ENCODE data around the gene UNC5C. TPM values are rescaled to one million over a fixed set of nuclear protein-coding genes. Genes with fewer than 3 reads are reported as not detected.
A peak's percentile ranks its signal among the peaks of the same experiment; 100 is the strongest.

Gene UNC5C
- total and polyA plus RNA-seq, 2 of the 8 experiments (the other 6 are each of a cell fraction or from before 2014, with no cell fraction given), result 0.30 to 1.3 TPM

- H3K9me3 ChIP-seq (ENCODE audit: insufficient read depth in 2 of 2, low read depth in 1 of 2, low read length in 1 of 2), result no peaks in the 10 kb centered on the region
- H2BK5ac ChIP-seq (ENCODE audit: low read depth, low read length), result no peak overlapping the region
- no peak overlapping the region for H3K14ac ChIP-seq (ENCODE audit: insufficient read length)
- no peak overlapping the region for H3K4ac ChIP-seq (replicated peaks; ENCODE audit: insufficient read length, low read depth, low read length)
- no peak overlapping the region for H3K9ac ChIP-seq (replicated peaks in 1 of 4; ENCODE audit: extremely low read depth in 1 of 4, low read depth in 3 of 4, low read length in 3 of 4)
- no peak overlapping the region for H2BK20ac ChIP-seq (ENCODE audit: low read length)
- no peaks in the 10 kb centered on the region for H3K79me1 ChIP-seq (ENCODE audit: low read depth, low read length)
- H3K27ac ChIP-seq (ENCODE audit: low read depth, low read length), result no peak overlapping the region
- H4K91ac ChIP-seq (replicated peaks; ENCODE audit: insufficient read length, low read length), result no peak overlapping the region
- no peak overlapping the region for H3K4me3 ChIP-seq (ENCODE audit: extremely low read depth in 1 of 4, insufficient read depth in 2 of 4, low read depth in 3 of 4, low read length in 4 of 4)
- no peak for DNase-seq (ENCODE audit: low read depth in 1 of 2, low spot score in 2 of 2)
- H3K23ac ChIP-seq (ENCODE audit: insufficient read length), result no peak overlapping the region
- FAIRE-seq, result no peak
- no peaks in the 10 kb centered on the region for H3K36me3 ChIP-seq (ENCODE audit: control insufficient read depth in 2 of 4, insufficient read depth in 4 of 4, low read length in 3 of 4)
- no peak overlapping the region for H4K5ac ChIP-seq (ENCODE audit: insufficient read length, low read depth, low read length)
- no peaks in the 10 kb centered on the region for H4K20me1 ChIP-seq (replicated peaks in 1 of 2; ENCODE audit: control insufficient read depth in 1 of 2, insufficient read depth in 2 of 2, low read length in 2 of 2)
- no peak overlapping the region for H2BK120ac ChIP-seq (replicated peaks; ENCODE audit: low read depth, low read length)
- WGBS, 2 experiments (ENCODE audit: extremely low coverage in 1 of 2, insufficient coverage in 1 of 2, insufficient read length in 1 of 2, insufficient replicate concordance in 2 of 2, low coverage in 1 of 2, low lambda C conversion rate in 2 of 2, missing lambda C conversion rate in 1 of 2), result 94% methylated on average over 8 of the region's 8 CpGs; no CpG with 5 or more reads in 1 of the 2 experiments
- ChIA-PET POLR2A (ENCODE audit: partially characterized antibody) (no interaction called here), CTCF (ENCODE audit: partially characterized antibody) (interaction anchor here (3.2 kb wide), 1 partner anchor 8 kb away, joined by 15 read pairs; no protein-coding TSS in a partner anchor)
- H2BK15ac ChIP-seq (ENCODE audit: low read length), result no peak overlapping the region
- no peaks in the 10 kb centered on the region for H3K23me2 ChIP-seq (ENCODE audit: low read depth, low read length)
- no peak overlapping the region for H3K56ac ChIP-seq (replicated peaks; ENCODE audit: insufficient read length, low read depth, low read length)
- no peak overlapping the region for H3K4me2 ChIP-seq (ENCODE audit: insufficient read depth in 1 of 2, low read depth in 2 of 2, low read length in 2 of 2)
- no peaks in the 10 kb centered on the region for H3K27me3 ChIP-seq (replicated peaks in 1 of 4; ENCODE audit: control insufficient read depth in 3 of 4, extremely low read depth in 1 of 4, insufficient read depth in 3 of 4, low read length in 3 of 4)
- no peaks in the 10 kb centered on the region for H3K4me1 ChIP-seq (replicated peaks in 1 of 4; ENCODE audit: control insufficient read depth in 3 of 4, insufficient read depth in 4 of 4, low read length in 3 of 4)
- H2AFZ ChIP-seq (ENCODE audit: low read length), result 0 out of 2 replicates have a peak overlapping the region, but pooled peaks have one; percentile 14
- H2AK5ac ChIP-seq (ENCODE audit: low read depth, low read length), result no peak overlapping the region
- no peak overlapping the region for H4K8ac ChIP-seq (ENCODE audit: extremely low read depth, insufficient read depth, low read length)
- no peak overlapping the region for H2BK12ac ChIP-seq (ENCODE audit: low read depth, low read length)
- no peaks in the 10 kb centered on the region for H3K79me2 ChIP-seq (ENCODE audit: control insufficient read depth in 1 of 2, insufficient read depth in 2 of 2, low read length in 2 of 2)
- H3K18ac ChIP-seq (ENCODE audit: extremely low read depth, low read length), result no peak overlapping the region
- no peak for TF ChIP-seq GTF2F1 (IDR thresholded peaks at IDR 0.05; ENCODE audit: borderline replicate concordance, low read depth, low read length)
- TF ChIP-seq RFX5 (IDR thresholded peaks at IDR 0.05; ENCODE audit: borderline replicate concordance, low read depth, low read length), result no peak
- no peak for TF ChIP-seq GABPA (IDR thresholded peaks at IDR 0.05; ENCODE audit: borderline replicate concordance, insufficient read depth, low read length)
- TF ChIP-seq KDM5A (IDR thresholded peaks at IDR 0.05; ENCODE audit: low read length), result no peak
- TF ChIP-seq TAF1 (IDR thresholded peaks at IDR 0.05; ENCODE audit: low read depth, low read length), result no peak
- TF ChIP-seq SRF (IDR thresholded peaks at IDR 0.05; ENCODE audit: low read depth, low read length), result no peak
These were observed 336.1 kb downstream of the UNC5C start for GRCh38 chr4:95212692-95213091.
